Stimulated activated CD4-positive, alpha-beta T cell treated with anti-CD3 and anti-CD28 coated beads, Interleukin-4, amount 100 ng/mL, for 24 hours (primary cell): ENCODE measurements around the gene CENPQ.

Source experiments
- DNase-seq: peaks from one replicate; pipeline ENCODE4 v3.0.0-alpha.2; 2020

CENPQ gene

DNA sequence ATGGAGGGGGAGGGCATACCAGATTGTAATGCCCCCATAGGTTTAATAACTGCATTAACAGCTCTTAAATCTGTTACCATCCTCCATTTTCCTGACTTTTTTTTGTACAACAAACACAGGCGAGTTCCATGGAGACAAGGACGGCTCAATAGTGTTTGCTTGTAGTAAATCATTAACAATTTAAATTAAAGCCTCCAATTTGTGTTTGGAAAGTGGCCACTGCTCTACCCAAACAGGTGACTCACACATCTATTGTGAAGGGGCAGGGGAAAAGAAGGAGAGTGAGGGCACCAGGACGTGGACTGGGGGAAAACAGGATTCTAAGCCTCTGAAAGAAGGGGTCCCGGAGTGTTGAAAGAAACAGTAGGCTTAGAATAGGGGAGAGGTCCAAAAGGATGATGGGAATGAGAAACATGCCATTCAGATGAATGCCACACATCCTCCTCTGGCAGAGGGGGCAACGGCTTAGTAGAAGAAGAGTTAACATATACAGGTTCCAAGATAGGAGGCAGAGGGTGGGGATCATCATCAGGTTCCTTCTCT lies 43.5 kb downstream of the CENPQ start:
- no peak for DNase-seq

DNA sequence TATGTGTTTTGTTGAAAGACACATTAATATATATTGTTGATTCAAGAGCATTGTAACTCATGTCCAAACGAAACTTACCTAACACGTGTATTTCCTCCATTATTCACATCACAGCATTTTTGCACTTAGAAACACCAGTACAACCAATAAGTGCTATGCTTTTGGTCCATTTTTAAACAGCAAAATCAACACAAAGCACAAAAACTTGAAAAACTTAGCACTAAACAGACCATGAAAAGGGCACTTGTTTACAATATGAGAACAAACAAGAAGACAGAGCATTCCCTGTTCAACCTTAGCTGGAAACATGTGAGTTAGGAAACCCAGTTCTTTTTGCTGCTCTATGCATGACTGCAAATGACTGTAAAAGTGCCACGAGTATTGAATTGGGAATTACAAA lies 46.2 kb downstream of the CENPQ start:
- no peak for DNase-seq

DNA sequence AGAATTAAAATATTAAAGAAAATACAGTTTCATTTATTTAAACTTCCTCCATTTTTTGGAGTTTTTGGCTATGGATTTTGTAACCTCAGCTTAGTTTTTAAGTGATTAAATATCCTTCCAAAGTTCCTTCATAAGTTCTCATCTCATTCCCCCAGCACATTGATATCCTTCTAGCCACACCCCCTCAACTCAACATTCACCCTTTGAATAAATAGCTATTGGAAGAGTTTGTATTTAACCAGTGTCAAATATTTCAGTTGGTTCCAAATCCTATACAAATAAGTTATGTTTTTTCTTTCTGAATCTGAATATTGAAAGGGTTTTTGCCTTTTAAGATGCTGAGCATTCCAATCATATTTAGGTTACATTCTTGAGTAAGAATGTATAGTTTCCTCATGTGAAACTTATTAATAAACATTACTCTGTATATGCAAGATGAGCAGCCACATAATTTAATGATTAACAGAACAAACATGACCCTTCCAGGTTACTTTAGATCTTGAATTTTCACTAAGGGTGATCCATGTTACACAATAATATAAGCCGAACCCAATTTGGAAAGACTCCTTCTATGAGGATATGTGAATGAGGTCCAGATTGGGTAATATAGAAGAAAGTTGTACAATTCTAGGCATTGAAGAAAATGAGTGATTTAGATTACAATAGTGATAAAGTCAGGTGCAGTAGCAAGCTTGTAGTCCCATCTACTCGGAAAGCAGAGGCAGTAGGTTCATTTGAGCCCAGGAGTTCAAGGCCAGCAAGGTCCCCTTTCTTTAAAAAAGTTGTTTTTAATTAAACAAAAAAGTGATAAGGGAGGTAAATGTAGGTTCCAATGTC lies 50.2 kb downstream of the CENPQ start:
- no peak for DNase-seq

DNA sequence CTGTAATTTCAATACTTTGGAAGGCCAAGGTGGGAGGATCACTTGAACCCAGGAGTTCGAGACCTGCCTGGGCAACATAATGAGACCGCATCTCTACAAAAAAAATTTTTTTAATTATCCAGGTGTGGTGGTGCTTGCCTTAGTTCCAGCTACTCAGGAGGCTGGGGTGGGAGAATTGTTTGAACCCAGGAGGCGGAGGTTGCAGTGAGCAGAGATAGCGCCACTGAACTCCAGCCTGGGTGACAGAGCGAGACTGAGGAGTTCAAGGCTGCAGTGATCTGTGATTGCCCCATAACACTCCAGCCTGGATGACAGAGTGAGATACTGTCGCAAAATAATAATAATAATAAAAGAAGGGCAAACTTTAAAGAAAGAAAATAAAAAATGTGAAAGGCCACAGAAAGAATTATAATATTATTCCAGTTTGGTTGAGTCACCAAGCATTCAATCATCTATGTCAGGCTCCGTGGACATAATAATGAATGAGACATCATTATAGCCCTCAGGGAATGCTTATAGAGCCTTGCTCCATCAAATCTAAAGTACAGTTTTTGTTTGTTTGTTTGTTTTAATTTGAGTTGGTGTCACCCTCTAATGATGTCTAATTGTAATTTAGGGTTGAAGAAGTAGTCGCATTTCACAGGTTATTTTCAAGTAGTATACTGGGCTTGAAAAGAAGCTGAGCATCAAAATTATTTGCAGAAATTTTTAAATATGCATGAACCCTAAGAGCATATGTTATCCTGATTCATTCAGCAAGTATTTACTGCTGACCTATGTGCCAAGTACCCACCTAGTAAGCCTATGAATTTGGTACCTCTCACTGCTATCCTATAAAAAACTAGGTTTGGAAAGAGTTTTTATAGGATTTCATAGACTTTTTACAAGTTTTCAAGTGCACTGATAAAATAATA lies 51.7 kb downstream of the CENPQ start:
- no peak for DNase-seq

DNA sequence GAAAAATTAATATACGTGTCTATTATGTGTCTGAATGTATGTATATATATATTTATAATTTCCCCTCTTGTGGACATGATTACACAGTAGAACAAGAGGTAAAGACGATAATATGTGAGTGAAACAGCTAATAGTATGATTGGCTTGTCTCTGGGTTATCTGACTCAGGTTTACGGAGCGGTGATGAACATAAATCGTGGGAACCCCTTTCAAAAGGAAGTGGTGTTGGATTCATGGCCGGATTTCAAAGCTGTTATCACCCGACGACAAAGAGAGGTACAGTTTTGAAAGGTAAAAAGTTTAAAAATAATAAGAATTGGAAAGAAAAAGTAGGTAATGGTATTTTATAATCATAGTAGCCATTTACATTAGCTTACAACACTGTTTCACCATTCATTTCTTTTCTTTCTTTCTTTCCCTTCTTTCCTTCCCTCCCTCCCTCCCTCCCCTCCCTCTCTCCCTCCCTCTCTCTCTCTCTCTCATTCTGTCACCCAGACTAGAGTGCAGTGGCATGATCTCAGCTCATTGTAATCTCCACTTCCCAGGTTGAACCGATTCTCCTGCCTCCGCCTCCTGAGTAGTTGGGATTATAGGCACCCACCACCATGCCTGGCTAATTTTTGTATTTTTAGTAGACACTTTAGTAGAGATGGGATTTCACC lies 52.4 kb downstream of the CENPQ start:
- DNase-seq, result no peak

DNA sequence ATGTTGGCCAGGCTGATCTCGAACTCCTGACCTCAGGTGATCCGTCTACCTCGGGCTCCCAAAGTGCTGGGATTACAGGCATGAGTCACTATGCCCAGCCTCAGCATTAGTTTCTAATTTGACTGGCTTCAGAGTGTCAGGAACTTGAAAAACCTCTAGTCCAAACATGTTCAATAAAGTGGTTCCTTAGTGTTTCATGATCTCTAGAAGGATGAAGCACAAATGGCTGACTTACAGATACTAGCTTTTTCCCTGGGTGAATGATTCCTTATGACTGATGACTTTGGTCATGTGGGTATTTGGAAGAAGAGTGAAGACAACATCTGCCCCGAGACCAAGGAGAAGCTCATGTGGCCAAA lies 53.0 kb downstream of the CENPQ start:
- DNase-seq, result no peak

DNA sequence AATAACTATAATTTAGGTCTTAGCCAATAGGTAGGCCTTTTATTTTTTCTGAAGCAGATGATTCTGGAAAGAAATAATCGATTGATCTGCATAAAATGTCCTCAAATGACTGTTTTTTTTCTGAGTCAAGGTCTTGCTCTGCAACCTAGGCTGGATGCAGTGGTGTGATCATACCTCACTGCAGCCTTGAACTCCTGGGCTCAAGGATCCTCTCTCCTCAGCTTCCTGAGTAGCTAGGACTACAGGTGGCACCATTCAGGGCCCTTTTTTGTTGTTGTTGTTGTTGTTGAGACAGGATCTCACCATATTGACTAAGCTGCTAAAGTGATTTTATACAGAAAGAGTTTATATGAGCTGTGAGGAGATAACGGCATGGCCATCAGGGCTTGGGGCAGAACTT lies 54.7 kb downstream of the CENPQ start:
- DNase-seq, result no peak

DNA sequence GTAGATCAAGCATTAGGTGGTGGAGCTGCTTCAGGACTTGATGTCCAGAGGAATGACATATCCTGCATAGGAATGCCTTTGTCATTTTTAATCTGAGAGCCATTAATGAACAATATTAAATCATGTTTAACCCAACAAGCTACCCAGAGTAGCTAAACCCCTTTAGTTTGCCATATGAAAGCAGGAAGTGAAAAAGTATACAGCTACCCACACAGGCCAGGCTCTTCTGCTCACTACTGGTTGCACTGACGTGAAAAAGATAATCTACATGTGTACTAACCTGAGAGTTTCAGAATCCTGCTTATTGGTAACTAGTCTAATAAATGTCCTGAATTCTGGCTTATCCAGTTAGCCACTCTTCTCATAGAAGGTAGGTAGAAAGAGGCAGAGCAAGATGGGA lies 56.5 kb downstream of the CENPQ start:
- DNase-seq, result no peak

DNA sequence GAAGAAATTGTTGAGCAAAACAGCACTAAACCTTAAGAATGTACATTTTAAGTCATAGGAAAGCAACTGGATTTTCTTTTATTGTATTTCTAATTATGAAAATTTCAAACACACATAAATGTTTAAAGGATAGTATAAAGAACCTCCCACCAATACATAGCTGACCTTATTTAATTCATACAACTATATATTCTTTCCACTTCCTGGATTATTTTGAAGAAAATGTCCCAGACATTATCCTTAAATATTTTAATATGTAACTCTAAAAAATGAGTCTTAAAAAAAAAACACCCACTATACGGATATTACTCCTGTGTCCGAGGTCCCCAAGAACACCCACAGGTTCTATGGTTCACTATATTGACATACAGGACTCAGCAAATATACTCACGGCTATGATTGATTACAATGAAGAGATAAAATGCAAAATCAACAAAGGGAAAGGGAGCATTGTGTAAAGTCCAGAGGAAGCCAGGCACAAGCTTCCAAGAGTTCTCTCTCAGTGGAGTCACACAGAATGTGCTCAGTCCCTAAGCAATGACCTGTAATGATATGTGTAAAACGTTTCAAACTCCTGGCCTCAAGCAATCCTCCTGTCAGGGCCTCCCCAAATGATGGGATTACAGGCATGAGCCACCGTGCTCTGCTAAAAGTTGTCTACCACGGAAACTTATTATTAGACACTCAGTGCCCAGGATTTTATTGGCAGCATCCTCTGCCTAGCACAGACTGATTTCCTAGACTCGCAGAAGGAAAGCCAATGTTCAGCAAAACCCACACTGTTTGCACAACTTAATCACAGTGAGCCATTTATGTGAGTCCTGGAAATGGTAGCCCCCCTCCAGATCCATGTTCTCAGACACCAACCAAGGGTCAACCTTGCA lies 59.8 kb downstream of the CENPQ start:
- no peak for DNase-seq

DNA sequence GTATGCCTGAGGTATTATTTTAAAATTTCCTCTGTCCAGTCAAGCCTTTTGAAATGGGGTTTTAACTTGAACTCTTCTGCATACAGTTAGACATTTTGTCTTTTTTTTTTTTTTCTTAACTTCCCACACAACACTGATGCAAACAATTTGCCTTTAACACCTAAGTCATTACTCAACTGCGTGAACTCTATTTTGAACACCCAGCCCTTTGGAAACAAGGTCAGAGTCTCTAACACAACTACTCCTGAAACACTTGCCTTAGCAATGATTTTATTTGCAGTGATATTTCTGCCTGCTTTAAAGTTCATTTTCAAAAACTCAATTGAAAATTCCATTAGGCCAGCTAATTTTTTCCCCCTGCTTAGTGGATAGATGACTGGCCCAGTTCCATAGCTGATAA lies 60.7 kb downstream of the CENPQ start:
- DNase-seq, result no peak

DNA sequence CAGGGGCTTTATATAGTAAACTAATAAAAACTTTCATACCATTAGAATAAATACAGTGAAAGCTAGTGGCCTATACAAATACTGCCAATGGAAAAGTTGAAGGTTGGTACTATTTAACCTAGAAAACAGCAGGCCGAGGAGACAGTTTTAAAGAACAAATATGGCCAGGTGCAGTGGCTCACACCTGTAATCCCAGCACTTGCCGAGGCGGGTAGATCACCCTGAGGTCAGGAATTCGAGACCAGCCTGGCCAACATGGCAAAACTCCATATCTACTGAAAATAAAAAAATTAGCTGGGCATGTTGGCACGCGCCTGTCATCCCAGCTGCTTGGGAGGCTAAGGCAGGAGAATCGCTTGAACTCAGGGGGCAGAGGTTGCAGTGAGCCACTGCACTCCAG lies 61.4 kb downstream of the CENPQ start:
- no peak for DNase-seq

DNA sequence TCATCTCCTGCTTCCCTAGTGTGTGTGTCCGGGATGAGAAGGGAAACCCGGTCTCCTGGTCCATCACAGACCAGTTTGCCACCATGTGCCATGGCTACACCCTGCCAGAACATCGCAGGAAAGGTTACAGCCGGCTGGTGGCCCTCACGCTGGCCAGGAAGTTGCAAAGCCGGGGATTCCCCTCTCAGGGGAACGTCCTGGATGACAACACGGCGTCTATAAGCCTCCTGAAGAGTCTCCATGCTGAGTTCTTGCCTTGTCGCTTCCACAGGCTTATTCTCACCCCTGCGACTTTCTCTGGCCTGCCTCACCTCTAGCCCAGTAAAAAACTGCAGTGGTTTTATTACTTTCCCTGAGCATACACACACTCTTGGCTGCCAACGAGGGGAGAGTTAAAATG lies 63.4 kb downstream of the CENPQ start:
- no peak for DNase-seq

DNA sequence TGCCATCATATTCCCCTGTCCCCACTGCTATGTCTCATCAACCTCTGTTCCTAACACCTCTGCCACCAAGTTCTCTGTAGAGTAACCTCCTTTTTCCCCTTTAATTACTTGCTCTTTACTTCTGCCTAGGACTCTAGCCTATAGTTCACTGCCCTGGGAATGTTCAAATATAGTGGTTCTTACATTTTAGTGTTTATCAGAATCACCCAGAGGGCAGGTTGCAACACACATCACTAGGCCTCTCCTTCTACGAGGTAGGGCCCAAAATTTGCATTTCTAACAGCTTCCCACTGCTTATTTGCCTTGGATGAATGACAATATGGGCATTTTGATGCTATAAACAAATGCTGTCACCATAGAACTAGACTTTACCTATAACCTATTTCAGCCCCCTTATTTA lies 64.2 kb downstream of the CENPQ start:
- DNase-seq, result no peak

DNA sequence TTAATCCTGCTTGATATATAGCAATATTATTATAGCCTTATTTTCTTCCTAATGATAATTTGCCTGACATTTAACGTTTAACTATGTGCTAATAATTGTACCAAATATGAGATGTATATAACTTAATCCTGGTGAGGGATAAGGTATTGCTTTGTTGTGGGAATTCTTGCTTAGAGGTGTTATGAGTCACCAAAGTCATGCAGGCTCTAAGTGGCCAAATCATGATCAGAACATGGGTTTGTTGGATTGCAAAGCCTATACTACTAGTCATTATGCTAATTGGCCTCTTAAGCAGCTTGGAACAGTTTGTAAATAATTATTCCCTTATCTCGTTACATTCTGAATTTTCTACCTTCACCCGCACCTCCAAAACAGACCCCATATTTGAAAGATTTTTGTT lies 65.4 kb downstream of the CENPQ start:
- DNase-seq, result no peak

DNA sequence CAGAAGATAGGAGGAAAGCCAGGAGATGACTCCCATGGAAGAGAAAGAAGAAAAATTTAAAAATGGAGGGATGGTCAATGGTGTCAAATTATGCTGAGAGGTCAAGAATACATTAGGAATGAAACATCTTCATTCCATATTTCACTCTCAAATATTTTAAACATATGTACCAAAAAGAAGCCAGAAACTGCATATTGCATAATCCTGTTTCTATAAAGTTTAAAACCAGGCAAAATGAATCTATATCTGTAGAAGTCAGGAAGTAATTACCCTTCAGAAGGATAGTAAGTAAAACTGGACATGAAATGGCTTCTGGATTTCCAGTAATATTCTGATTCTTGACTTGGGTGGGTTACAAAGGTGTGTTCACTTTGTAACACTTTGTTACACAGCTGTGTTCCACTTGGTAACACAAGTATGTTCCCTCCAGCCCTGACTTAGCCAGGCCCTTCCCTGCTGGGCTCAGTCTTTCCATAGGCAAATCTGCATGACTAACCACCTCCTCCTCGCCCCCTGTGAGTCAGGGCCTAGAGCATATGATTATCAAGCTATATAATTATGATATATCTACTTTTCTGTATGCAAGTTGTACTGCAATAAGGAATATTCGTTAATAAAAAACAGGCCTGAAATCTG lies 67.1 kb downstream of the CENPQ start:
- DNase-seq, result no peak

DNA sequence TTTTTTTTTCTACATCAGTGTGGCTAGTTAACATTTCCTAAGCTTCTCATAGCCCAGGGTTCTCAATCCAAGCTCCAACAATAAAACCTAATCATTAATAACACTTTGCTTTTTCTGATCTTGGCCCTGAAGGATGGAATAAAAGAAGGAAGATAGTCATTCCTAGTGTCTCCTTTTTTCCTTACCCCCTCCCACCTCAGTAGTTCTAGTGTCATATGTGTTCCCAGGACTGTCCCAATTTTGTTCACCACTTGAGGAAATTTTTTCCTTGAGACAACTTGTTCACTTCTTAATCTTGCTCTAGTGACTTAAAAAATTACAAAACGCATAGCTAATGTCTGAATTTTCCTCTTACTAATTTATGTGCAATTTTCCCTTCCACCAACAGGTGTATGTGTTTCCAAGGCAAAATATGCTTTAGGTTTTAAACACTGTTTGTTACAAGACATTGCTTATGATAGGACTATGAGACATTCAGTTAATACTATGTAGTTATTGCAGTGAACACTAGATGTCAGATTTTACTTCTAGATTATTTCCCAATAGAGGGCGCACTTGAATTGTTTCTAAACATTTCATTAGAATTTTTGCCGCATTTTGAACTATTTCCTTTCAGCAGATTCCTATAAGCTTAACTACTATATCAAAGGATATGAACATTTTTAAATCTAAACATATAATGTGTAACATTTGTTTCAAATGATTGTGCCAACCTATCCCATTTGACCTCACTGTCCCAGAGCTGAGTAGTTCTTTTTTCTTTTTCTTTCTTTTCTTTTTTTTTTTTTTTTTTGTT lies 68.8 kb downstream of the CENPQ start:
- no peak for DNase-seq

DNA sequence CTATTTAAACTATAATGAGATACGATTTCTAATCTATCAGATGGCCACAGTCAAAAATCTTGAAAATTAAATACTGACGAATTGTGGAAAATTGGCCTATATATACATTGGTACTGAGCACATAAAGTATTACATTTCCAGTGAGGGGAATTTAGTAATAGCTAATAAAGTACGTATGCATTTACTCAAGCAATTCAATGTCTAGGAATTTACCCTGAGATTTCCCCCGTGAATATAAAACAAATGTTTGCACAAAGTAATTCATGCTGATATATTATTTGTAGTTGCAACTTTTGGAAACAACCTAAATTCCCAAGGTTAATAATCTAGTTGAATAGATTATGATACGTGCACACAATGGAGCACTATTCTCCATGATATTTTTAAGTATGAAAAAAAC lies 72.6 kb downstream of the CENPQ start:
- no peak for DNase-seq

DNA sequence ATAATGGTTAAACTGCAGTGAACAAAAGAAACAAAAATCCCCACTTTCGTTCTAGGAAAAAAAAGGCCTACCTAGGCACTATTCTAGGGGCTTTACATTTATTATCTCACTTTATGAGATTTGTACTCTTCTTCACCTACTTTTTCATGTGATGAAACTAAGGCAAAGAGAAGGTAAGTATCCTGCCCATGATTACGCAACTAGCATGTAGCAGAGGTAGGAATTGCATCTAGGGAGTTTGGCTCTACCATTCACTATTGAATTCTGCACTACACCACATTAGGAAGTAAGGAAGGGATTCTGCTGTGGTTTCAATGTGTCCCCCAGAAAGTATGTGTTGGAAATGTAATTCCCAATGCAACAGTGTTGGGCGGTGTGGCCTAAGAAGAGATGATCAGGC lies 75.9 kb downstream of the CENPQ start:
- no peak for DNase-seq

DNA sequence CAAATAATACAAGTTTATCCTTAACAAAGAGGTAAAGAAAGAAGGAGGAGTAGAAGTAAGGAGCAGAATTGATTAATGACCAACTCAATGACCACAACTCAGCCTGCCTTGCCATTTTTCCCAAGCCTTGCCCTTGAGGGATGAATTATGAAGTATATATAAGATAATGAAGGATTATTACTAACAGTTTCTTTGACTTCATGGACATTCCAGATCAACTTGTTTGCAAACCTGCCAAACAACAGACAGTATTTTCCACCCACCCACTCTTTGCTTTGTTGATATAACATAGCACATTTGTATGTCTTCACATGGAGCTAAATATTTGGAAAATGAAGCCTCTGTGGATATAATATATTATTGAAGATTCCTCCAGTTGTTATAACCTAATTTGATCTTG lies 77.4 kb downstream of the CENPQ start:
- no peak for DNase-seq

DNA sequence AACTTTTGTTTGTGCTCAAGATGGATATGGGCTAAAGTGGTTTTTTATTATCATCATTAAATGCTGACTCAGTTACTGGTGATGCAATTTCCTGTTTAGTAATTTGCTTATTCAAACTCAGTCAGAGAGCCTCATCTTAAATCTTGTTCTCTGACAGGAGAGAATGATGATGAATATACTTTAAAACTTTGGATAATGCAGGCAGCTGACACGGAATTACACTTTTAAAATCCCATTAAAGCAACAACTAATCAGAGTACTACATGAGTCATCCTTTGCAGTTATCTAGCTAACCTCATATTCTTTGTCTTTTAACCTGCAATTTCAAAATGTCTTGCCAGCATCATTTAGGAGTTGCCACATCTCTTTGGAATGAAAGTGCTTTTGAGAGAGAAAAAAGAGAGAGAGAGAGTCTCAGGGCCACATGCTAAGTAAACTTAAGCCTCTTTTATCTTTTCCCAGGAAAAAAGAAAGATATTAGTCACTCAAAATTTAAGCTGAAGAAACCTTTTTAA lies 78.1 kb downstream of the CENPQ start:
- no peak for DNase-seq

DNA sequence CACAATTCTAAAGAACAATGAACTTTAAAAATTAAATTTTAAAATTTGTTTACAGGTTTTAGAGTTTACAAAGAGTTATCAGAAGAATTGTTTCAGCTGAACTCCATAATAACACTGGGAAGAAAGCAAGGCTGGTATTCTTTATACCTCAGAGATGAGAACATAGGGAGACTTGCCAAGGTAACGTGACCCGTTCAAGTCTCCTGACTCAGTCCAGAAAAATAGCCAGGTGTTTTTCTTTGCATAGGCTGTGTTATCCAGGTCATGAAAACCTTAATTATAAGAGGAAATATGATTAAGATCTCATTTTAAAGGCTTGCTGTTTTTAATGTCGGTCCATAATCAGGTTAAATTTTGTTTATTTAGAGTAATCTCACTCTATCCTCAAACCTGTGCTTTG lies 78.8 kb downstream of the CENPQ start:
- no peak for DNase-seq
